ENCODE measurements around the gene GCAT.

The GCAT gene

GRCh38 chr22:37807410-37808293 is at the start of gene GCAT:
Gene GCAT, plus strand, starts transcription at chr22:37807934. Its CDS starts 34 bp downstream, at chr22:37807968.
- Histone ChIP-seq H3K4me3 (peak within 1 kb of the TSS; percentile 40 to 63 (median 52)), H3K27ac (peak within 1 kb of the TSS in 16 of 21 experiments; percentile 3 to 97 (median 57))

GRCh38 chr22:37758694-37759093 is 49.0 kb upstream of the GCAT start:
- H3K4me3 ChIP-seq = no peak overlapping the region

DNA sequence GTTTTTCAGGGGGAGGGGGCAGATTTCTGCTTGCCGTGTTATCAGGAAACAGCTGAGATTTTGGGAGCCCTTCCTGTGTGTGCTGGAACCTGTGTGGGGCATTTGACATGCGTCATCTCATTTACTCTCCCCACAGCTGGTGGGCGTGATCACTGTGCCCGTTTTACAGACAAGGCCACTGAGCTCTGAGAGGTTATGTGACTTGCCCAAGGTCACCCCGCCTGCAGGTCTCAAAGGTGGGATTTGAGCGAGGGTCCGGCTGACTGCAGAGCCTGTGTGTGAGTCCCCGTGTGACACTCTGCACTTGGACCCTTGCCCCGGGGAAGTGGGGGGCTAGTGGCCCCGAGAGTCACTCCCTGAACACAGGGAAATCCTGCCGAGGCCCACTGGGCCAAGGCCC is 48.5 kb upstream of the GCAT start:
- H3K4me3 ChIP-seq = no peak overlapping the region
- no peak overlapping the region for H3K27ac ChIP-seq

More at GRCh38 chr22:37758694-37759093, 49.0 kb upstream of the GCAT start:
- H3K27ac ChIP-seq = no peak overlapping the region

DNA sequence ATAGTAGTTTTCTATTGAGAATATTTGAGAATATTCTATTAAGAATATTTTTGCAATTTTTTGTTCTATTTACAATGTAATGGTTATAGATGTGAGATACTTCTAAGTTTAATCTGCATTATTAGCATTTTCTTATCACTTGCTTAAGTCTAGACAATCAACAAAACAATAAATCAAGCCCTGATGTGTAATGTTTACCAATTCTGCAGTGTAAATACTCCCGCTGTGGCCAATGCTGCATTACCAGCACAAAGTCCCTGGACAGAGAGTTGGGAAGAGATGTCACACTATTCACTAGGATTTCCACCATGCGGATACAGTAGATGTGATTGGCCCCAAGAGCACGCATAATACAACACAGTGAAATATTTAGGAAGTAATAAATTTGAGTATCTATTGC is 47.6 kb upstream of the GCAT start:
- Histone ChIP-seq H3K27ac (no peak overlapping the region), H3K4me3 (no peak overlapping the region)

- Histone ChIP-seq H3K4me3 (no peak overlapping the region), H3K27ac (peak overlapping the region in 6 of 21 experiments; percentile 8 to 37 (median 20))
These were observed 45.3 kb upstream of the GCAT start for GRCh38 chr22:37762389-37762836.

GRCh38 chr22:37763012-37763411 is 44.7 kb upstream of the GCAT start:
- Histone ChIP-seq H3K27ac (peak overlapping the region in 1 of 21 experiments; percentile 13), H3K4me3 (no peak overlapping the region)

DNA sequence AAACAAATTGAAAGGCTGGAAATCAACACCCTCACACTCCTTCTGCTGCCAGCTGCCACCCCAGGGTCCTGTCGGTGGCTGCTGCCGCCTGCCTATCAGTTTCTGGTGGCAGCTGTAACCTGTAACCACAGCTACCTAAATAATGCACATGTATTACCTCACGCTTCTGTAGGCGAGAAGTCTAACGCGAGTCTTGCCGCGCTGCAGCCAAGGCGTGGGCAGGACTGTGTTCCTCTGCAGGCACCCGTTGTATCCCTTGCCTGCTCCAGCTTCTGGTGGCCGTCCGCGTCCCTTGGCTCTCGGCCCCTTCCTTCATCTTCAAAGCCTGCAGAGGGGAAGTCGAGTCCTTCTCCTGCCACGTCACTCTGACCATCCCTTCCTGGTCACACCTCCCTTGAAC is 44.1 kb upstream of the GCAT start:
- no peak overlapping the region for H3K4me3 ChIP-seq
- no peak overlapping the region for H3K27ac ChIP-seq

- H3K27ac ChIP-seq = no peak overlapping the region
- H3K4me3 ChIP-seq = no peak overlapping the region
These were observed 43.1 kb upstream of the GCAT start for GRCh38 chr22:37764622-37765021.

GRCh38 chr22:37765498-37765897 is 42.2 kb upstream of the GCAT start:
- no peak overlapping the region for H3K4me3 ChIP-seq
- no peak overlapping the region for H3K27ac ChIP-seq

DNA sequence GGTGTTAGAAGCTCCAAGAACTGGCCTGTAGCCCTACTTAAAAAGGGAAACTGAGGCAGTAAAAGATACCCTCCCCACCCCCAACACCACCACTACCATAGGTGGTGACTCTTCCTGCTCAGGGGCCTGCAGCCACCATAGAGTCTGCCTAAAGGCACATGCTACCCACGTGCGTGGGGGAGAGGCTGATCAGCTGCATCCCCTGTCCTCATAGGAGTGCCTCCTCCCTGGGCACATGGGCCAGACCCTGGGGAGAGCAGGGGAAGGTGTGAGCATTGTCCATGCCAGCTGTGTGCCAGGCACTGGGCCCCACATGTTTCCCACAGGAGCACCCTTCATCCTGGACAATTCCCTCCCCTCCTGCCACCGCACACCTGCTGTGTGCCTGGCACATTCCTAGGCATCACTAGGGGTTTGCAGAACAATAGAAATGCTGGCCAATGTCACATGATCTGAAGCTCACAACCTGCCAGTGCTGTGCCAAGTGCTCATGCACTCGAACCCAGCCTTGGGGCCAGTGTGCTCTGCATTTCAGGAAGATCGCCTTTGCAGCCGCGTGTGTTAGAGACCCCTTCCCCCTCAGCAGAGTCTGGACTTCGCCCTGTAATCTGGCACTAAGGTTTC is 41.7 kb upstream of the GCAT start:
- H3K4me3 ChIP-seq = no peak overlapping the region
- H3K27ac ChIP-seq = no peak overlapping the region

DNA sequence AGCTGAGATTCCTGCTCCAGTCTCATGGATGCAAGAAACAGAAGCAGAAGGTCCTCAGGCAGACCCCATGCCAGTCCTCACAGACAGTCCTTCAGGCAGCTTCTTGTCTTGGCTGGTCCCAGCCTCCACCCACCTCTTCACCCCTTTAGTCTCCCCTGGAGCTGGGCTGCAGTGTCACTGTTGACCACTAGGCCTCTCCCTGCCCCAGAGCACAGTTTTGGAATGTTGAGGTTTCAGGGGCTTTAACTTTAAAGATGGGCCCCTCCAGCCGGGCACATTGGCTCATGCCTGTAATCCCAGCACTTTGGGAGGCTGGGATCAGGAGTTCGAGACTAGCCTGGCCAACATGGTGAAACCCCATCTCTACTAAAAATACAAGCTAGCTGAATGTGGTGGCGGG is 39.5 kb upstream of the GCAT start:
- H3K4me3 ChIP-seq = no peak overlapping the region

DNA sequence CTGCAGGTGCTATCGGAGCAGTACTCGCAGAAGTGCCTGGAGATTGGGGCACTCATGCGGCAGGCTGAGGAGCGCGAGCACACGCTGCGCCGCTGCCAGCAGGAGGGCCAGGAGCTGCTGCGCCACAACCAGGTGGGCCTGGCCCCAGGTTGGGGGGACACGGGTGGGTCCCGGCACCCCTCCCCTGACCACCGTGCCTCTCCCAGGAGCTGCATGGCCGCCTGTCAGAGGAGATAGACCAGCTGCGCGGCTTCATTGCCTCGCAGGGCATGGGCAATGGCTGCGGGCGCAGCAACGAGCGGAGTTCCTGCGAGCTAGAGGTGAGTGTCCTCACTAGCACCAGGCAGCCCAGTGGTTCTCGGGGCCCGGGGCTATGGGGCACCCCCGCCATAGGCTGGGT is 38.7 kb upstream of the GCAT start:
- Histone ChIP-seq H3K27ac (no peak overlapping the region), H3K4me3 (no peak overlapping the region)

More for the DNA sequence above, 39.5 kb upstream of the GCAT start:
- no peak overlapping the region for H3K27ac ChIP-seq

- Histone ChIP-seq H3K4me3 (no peak overlapping the region), H3K27ac (no peak overlapping the region)
These were observed 36.7 kb upstream of the GCAT start for GRCh38 chr22:37771081-37771480.

GRCh38 chr22:37771702-37772427 is 35.9 kb upstream of the GCAT start:
- Histone ChIP-seq H3K27ac (no peak overlapping the region), H3K4me3 (no peak overlapping the region)

DNA sequence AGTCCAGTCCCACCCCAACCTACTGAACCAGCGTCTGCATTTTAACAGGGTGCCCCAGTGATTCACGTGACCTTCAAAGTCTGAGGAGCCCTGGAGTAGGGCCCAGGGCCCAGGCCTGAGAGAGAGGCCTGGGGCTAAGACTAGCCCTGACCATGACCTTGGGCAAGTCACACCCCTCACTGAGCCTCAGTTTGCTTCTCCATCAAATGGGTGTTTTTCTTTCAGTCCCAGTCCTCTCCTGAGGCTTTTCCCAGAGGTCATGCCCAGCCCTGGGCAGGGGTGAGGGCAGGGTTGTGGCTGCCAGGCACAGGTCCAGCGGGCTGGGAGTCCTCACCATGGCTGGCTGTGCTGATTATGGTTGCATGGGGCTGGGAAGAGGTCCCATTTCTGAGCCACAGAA is 33.0 kb upstream of the GCAT start:
- H3K4me3 ChIP-seq = no peak overlapping the region
- H3K27ac ChIP-seq = no peak overlapping the region

DNA sequence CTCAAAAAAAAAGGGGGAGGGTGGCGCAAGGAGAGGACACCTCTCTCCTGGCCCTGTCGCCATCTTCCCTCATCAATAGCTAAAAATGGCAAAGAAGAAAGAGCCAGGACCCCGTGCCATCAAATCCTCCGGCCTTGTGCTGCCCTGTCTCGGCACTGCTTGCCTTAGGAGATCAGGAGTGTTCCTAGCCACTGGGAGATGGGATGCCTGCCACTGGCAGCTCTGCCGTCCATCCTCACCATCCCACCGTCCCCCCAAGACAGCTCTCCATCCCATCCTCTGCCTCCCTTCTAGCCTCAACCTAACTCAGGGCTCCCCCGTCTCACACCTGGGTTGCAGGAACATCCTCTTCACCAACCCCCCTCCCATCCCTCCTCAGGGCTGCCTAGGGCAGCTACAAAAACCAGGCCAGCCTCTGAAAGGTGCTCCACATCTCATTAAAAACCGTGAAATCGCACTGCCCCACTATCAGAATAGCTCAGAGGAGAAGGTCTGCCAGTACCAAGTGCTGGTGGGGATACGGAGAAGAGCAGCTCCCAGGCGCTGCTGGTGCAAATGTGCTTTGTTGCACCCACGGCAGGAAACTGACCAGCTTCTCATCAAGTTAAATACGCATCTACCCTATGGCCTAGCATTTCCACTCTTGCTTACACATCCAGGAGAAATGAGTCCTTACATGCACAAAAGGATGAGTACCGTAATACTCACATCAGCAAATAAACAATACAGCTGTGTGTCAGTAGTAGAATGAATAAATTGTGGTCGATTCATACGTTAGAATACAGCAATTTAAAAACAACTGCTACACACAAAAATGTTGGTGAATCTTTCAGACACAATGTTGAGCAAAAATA is 31.7 kb upstream of the GCAT start:
- Histone ChIP-seq H3K27ac (peak overlapping the region in 17 of 21 experiments; percentile 3 to 77 (median 55)), H3K4me3 (no peak overlapping the region)

GRCh38 chr22:37776639-37777005 is 31.1 kb upstream of the GCAT start:
- Histone ChIP-seq H3K27ac (peak overlapping the region in 19 of 21 experiments; percentile 3 to 77 (median 51)), H3K4me3 (no peak overlapping the region)

- H3K4me3 ChIP-seq = no peak overlapping the region
- H3K27ac ChIP-seq = peak overlapping the region in 14 of 21 experiments; percentile 3 to 77 (median 53)
These were observed 30.5 kb upstream of the GCAT start for GRCh38 chr22:37777122-37777687.

DNA sequence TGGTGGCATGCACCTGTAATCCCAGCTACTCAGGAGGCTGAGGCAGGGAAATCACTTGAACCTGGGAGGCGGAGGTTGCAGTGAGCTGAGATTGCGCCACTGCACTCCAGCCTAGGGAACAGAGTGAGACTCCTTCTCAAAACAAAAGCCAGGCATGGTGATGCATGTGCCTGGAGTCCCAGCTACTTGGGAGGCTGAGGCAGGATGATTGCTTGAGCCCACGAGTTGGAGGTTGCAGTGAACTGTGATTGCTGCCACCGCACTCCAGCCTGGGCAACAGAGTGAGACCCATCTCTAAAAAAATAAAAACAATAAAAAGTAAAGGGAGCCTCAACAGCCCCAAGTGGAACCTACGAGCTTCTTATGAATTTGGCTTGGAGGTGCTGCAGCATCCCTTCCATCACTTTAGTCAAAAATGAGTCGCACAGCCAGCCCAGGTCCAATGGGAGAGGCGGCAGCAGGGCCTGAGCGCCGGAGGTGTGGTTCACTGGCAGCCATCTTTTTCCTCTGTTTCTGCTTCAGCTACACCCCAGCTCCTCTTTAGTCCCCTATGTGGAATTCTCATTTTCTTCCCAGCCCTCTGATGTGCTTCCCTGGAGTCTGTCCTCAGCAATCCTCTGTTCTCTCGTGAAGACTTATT is 29.2 kb upstream of the GCAT start:
- H3K27ac ChIP-seq = no peak overlapping the region

More for the DNA sequence above, 29.2 kb upstream of the GCAT start:
- no peak overlapping the region for H3K4me3 ChIP-seq

All from skin epidermis (tissue), 12 donors.